HCEC 1CT (cell line): Measurements from ENCODE around the gene TERB2.
"Not testable (repeated sequence)": the region's sequence is repeated elsewhere in the genome, so short reads cannot be mapped to it uniquely, and the experiment has no call there.

Experiments used
- DNase-seq: peaks from one replicate; pipeline ENCODE4 v3.0.0-alpha.2; 2017

TERB2 gene

GRCh38 chr15:44956388-44956787 is at the start of gene TERB2:
TERB2 (plus strand) TSS chr15:44956687; CDS start chr15:44956719, 32 bp downstream.
- DNase-seq = no peak

GRCh38 chr15:44909423-44909822 is 47.1 kb upstream of the TERB2 start:
- DNase-seq = no peak

- DNase-seq = no peak
Observed at GRCh38 chr15:44910981-44911625, 45.4 kb upstream of the TERB2 start.

- DNase-seq = not testable (repeated sequence)
Observed at GRCh38 chr15:44912186-44912585, 44.3 kb upstream of the TERB2 start.

- DNase-seq = not testable (repeated sequence)
Observed at GRCh38 chr15:44912974-44913448, 43.5 kb upstream of the TERB2 start.

GRCh38 chr15:44918136-44918535 is 38.4 kb upstream of the TERB2 start:
- no peak for DNase-seq

- DNase-seq = not testable (repeated sequence)
Observed at GRCh38 chr15:44928658-44929057, 27.8 kb upstream of the TERB2 start.

- not testable (repeated sequence) for DNase-seq
Observed at GRCh38 chr15:44930283-44930682, 26.2 kb upstream of the TERB2 start.

GRCh38 chr15:44958302-44958701 is 1.8 kb downstream of the TERB2 start:
- DNase-seq = not testable (repeated sequence)

- DNase-seq = no peak
Observed at GRCh38 chr15:44968475-44968874, 12.0 kb downstream of the TERB2 start.

GRCh38 chr15:44971036-44971435 is 14.5 kb downstream of the TERB2 start:
- DNase-seq = no peak

- not testable (repeated sequence) for DNase-seq
Observed at GRCh38 chr15:44976183-44976582, 19.7 kb downstream of the TERB2 start.

GRCh38 chr15:44977781-44978180 is 21.3 kb downstream of the TERB2 start:
- DNase-seq = not testable (repeated sequence)

- not testable (repeated sequence) for DNase-seq
Observed at GRCh38 chr15:44979617-44980339, 23.3 kb downstream of the TERB2 start.

GRCh38 chr15:44984144-44984543 is 27.7 kb downstream of the TERB2 start:
- not testable (repeated sequence) for DNase-seq

- not testable (repeated sequence) for DNase-seq
Observed at GRCh38 chr15:44986346-44987055, 30.0 kb downstream of the TERB2 start.

GRCh38 chr15:44987711-44988110 is 31.2 kb downstream of the TERB2 start:
- DNase-seq = not testable (repeated sequence)

- DNase-seq = not testable (repeated sequence)
Observed at GRCh38 chr15:44988184-44988869, 31.8 kb downstream of the TERB2 start.

- not testable (repeated sequence) for DNase-seq
Observed at GRCh38 chr15:44988870-44989219, 32.4 kb downstream of the TERB2 start.

- not testable (repeated sequence) for DNase-seq
Observed at GRCh38 chr15:44997632-44998031, 41.1 kb downstream of the TERB2 start.

- no peak for DNase-seq
Observed at GRCh38 chr15:44999105-44999504, 42.6 kb downstream of the TERB2 start.

GRCh38 chr15:45001180-45001579 is 44.7 kb downstream of the TERB2 start:
- DNase-seq = not testable (repeated sequence)
